GM19455 (cell line): ENCODE results near the gene EFCC1.

ENCODE experiments used
- ATAC-seq: cut with Tn5 transposase; IDR thresholded peaks from one replicate; pipeline ENCODE4 v1.9.1; 2021; ENCODE audit not compliant: unreplicated experiment

Gene EFCC1

DNA sequence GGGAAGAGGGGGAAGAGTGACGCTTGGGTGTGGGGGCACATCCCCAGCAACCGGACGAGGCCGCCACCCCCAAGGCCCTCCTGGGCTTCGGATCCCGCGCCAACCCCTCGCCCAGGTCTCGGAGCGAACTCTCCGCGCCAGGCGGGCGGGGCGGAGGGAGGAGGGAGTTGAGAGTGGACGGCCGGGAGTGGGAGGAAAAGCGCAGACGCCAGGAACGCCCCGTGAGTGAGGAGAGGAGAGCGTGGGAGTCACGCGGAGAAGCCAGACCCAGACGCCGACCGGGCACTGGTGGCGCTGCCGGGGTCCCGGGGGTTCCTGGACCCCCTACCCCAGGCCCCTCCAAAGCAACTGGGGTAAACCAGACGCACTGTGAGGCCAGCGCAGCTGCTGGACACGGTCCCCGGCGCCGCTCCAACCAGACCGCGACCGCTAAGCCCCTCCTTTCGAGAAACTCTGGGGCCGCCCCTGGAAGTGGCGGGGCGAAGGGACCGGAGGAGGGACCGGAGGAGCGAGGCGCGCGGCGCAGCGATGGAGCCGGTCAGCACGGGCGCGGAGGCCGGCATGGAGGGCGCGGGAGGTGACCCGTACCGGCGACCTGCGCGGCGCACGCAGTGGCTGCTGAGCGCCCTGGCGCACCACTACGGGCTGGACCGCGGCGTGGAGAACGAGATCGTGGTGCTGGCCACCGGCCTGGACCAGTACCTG lies at the start of gene EFCC1:
Gene EFCC1 (plus strand): TSS at position 204 of the 705 bp plus-strand sequence. CDS start 325 bp downstream, at position 529.
- ATAC-seq, result no peak

GRCh38 chr3:128956440-128956839 lies 44.7 kb upstream of the EFCC1 start:
- ATAC-seq, result no peak

- no peak for ATAC-seq
Observed at GRCh38 chr3:128965280-128965679, 35.8 kb upstream of the EFCC1 start.

- ATAC-seq, result no peak
Observed at GRCh38 chr3:128965818-128966217, 35.3 kb upstream of the EFCC1 start.

DNA sequence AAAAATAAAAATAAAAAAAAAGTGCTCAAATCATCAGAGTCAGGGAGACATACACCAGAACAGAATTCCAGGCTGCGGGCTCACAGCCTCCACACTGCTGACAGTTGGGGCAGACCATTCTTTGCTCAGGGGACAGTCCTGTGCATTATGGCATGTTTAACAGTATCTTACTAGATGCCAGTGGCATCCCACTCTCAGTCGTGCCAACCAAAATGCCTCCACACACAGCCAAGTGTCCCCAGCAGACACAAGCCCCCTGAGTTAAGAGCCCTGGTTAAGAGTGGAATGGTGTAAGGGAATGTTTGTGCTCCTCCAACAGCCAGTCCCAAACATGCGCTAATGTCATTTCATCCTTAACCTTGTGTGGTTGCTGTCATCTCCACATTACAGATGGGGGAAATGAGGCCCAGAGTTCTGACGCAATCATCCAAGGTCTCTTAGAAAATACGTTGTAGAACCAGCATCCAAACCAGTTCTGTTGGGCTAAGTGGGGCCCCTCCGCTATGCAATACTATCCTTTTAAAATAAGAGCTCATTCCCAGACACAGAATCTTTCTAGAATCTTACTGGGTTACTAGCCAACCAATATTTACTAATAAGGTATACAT lies 33.3 kb upstream of the EFCC1 start:
- ATAC-seq, result no peak

- ATAC-seq, result no peak
Observed at GRCh38 chr3:128969993-128970739, 30.9 kb upstream of the EFCC1 start.

DNA sequence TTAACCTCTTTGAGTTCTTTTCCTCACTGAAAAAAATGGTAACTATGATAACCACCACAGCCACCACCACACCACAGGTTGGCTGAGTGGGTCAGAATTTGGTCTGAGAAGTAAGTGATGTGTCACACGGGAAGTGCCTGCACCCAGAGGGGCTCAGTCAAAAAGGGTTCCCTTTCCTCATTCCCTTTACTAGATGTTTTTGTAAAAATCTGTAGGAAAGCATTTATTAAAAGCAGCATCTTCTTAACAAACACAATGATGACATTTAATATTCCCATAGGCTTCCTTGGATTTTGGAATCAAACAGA lies 30.4 kb upstream of the EFCC1 start:
- no peak for ATAC-seq

- ATAC-seq, result no peak
Observed at GRCh38 chr3:128971421-128972100, 29.5 kb upstream of the EFCC1 start.

GRCh38 chr3:128973988-128974564 lies 27.0 kb upstream of the EFCC1 start:
- no peak for ATAC-seq

DNA sequence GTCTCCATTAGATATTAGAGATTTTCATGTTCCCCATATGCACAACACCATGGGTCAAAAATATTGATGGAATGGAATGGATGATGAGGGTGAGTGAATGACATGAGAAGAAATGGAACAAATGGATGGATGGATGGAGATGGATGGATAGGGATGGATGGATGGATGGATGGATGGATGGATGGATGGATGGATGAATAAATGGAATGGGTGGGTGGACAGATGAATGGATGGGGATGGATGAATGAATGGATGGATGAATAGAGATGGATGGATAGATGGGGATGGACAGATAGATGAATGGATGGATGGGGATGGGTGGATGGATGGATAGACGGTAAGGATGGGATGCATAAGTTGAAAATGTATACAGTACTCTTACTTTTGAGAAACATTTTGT lies 25.8 kb upstream of the EFCC1 start:
- no peak for ATAC-seq

GRCh38 chr3:128983293-128984069 lies 17.6 kb upstream of the EFCC1 start:
- no peak for ATAC-seq

DNA sequence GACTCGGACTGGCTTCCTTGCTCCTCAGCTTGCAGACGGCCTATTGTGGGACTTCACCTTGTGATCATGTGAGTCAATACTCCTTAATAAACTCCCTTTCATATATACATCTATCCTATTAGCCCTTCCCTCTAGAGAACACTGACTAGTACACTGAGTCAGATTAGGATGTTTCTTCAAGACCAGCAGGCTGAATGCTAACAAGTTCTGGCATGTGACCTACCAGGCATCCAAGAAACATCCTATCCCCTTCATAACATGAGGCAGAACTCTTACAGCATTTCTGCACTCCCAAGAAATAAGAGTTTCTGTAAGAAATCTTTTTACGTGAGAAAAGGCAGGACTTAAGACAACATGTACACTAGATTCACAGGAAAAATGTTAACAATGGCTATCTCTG lies 16.5 kb upstream of the EFCC1 start:
- ATAC-seq, result no peak

- no peak for ATAC-seq
Observed at GRCh38 chr3:128987302-128988100, 13.6 kb upstream of the EFCC1 start.

- ATAC-seq, result no peak
Observed at GRCh38 chr3:128988286-128988685, 12.8 kb upstream of the EFCC1 start.

DNA sequence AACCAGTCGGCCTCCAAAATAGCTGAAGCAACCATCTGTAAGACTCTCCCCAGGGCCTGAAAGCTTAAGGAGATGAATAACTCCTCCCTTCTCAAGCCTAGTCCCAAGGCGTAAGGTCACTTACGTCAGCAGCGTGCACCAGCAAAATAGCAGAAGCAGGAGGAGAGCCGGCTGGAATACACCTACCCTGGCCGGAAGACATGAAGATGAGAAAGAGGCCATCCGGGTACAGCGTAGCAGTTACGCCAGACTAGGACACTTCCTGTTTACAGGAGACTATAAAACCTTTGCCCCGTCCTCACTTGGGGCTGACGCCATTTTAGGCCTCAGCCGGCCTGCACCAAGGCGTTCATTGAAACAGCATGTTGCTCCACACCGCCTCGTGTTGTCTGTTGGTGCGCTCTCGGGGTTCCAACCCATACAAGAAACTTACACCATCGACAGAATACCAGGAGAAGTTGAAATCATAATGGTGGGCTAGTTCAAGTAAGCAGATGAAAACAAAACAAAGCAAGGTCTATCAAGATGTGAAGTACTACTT lies 9.7 kb upstream of the EFCC1 start:
- ATAC-seq, result no peak

DNA sequence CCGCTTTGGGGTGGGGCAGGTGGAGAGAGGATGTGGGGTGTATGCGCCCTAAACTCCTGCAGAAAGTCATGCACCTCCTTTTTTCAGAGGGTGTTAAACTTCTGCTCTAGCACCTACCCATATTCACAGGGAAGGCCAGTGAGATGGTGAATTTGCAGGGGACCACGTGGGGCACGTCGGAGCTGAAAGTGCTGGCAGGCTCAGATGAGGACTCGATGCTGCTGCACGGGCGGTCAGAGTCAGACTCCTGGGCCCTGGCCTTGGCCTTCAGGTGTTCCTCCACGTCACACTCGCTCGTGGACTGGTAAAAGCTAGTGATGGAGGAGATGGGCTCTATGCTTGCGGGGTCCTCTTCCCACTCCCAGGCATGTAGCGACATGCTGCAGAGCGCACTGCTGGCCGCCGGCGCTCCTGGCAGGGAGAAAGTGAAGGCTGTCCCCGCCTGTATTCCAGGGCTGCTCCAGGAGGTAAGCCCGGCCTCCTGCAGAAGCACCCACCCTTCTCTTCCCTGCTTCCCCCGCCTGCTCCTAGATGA lies 8.1 kb upstream of the EFCC1 start:
- no peak for ATAC-seq

DNA sequence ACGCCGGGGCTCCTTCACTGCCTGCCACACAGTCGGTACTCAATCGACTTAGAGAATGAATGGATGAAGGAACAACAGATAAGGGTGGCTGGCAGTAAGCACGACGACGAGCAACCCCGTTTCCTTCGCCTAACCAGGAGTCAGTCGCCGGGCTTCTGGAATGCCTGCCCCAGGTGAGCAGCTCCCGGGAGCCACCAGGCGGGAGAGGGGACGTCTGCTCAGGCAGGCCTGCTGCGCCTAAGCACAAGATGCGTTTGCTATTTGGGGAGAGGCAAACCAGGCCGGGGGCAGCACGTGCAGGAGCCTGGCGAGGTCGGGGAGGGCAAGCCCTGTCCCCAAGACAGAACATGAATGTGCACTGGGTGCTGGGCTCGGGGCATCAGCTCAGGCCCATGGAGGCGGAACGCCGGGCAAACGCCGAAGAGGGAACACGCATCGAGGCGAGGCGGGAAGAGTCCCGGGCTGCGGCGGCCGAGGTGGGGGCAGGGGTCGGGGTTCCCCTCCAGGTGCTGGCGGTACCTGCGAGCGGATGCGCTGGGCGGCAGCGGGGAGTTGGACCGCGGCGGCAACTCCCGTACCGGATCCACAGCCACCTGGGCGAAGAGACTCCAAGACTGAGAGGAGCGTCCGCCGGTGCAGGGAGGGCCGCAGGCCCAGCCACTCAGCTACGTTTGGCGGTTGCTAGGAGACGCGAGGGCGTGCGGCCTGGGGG lies 7.5 kb upstream of the EFCC1 start, which contains the start of gene CFAP92:
Gene CFAP92 (minus strand): TSS at position 616 of the 712 bp plus-strand sequence. CDS start 772 bp downstream, outside the sequence.
- peak; percentile 90 for ATAC-seq

DNA sequence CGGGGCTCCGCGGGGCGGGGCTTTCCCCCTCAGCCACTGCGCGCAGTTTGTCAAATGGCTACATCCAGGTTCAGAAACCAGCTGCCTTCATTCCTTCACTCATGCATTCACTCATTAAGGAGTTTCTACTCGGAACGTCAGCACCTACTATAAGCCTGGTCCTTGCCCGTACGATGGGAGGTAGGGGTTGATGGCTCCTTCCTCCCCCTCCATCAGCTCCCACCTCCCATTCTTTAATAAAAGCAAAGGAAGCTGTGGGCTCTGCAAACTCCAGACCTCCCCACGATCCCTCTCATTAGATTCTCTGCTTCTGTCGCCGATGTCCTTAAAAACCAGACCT lies 7.0 kb upstream of the EFCC1 start:
- no peak for ATAC-seq
